ENCODE measurements around the gene ZNF830.

DNA sequence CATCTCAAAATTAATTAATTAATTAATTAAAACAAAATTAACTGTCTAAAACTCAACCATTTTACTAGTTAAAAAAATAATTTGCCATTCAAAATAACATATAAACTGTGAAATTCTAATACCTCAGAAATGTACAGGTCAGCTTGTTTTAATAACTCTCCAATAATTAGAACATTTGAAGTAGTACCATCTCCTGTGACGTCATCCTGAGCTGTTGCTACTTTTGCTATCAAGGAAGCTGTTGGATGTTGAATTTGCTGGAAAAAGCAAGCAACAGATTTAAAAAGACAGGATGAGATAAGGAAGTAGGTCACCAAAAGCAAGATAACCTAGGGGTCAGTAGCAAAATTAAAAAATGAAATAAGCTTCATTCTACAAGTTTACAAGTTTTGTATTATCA is 2.9 kb upstream of the ZNF830 start:
- TF ChIP-seq EZH2 (IDR thresholded peaks at IDR 0.05; ENCODE audit: borderline replicate concordance, low read length), result no peak
- TF ChIP-seq, protein P1, sequence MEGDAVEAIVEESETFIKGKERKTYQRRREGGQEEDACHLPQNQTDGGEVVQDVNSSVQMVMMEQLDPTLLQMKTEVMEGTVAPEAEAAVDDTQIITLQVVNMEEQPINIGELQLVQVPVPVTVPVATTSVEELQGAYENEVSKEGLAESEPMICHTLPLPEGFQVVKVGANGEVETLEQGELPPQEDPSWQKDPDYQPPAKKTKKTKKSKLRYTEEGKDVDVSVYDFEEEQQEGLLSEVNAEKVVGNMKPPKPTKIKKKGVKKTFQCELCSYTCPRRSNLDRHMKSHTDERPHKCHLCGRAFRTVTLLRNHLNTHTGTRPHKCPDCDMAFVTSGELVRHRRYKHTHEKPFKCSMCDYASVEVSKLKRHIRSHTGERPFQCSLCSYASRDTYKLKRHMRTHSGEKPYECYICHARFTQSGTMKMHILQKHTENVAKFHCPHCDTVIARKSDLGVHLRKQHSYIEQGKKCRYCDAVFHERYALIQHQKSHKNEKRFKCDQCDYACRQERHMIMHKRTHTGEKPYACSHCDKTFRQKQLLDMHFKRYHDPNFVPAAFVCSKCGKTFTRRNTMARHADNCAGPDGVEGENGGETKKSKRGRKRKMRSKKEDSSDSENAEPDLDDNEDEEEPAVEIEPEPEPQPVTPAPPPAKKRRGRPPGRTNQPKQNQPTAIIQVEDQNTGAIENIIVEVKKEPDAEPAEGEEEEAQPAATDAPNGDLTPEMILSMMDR (IDR thresholded peaks at IDR 0.05; ENCODE audit: low read length), result no peak

Data from OCI-LY1 (cell line).